A549 (cell line): Measurements from ENCODE around the gene ACOXL. TPM values are rescaled to one million over a fixed set of nuclear protein-coding genes. Genes with fewer than 3 reads are reported as not detected.

ENCODE experiments used
- ATAC-seq, 2 experiments: fragments of 200-7000 bp in 1 of 2; fragments of >200 bp in 1 of 2; cut with Nextera tagmentation in 1 of 2; cut with Tn5 transposase in 1 of 2; 3 replicates each; pipeline versions ENCODE4 v1.8.0 to v1.9.1; 2018 to 2020; ENCODE audit warnings: mild to moderate bottlenecking in 1 of 2, moderate library complexity in 1 of 2
- CTCF ChIA-PET: fragments of 300-600 bp; sonication (Branson Sonifier 250); formaldehyde crosslinking; extraction: SDS; loops from one replicate; lab custom pipeline; 2021; ENCODE audit warnings: antibody characterized with exemption, inconsistent platforms; lab: Yijun Ruan, JAX
- POLR2A ChIA-PET: fragments of 350-600 bp; formaldehyde crosslinking; extraction: SDS; loops from one replicate; lab custom pipeline; 2021; ENCODE audit warnings: antibody characterized with exemption, inconsistent platforms; lab: Yijun Ruan, JAX
- DNase-seq, 2 experiments: peaks; one replicate each; pipeline versions ENCODE4 v3.0.0 to v3.0.0-alpha.2; 2011 to 2016; ENCODE audit warnings: low read depth in 1 of 2, low spot score in 1 of 2
- FAIRE-seq: peaks from 2 replicates; lab custom pipeline; 2011; peaks lifted over from hg19 to GRCh38; lab: Jason Lieb, UNC
- H3K27ac ChIP-seq, 2 experiments: fragments of >200 bp; sonication (Bioruptor Twin); formaldehyde crosslinking; 3 replicates each; pipeline ENCODE4 v1.5.1; 2016 to 2017
- H3K4me1 ChIP-seq: fragments of >200 bp; sonication (Bioruptor Twin); formaldehyde crosslinking; 3 replicates; pipeline ENCODE4 v1.6.1; 2016
- H3K4me2 ChIP-seq: fragments of >200 bp; sonication (Bioruptor Twin); formaldehyde crosslinking; 3 replicates; pipeline ENCODE4 v1.6.1; 2016
- H3K4me3 ChIP-seq: fragments of >200 bp; sonication (Bioruptor Twin); formaldehyde crosslinking; 3 replicates; pipeline ENCODE4 v1.5.1; 2016
- H3K9me3 ChIP-seq: fragments of >200 bp; sonication (Bioruptor Twin); formaldehyde crosslinking; 3 replicates; pipeline ENCODE4 v1.6.1; 2016
- CHD2 ChIP-seq: fragments of 150-350 bp; IDR thresholded peaks from 2 replicates; pipeline ENCODE4 v1.6.1; 2014; ENCODE audit warnings: low read length; ENCODE audit not compliant: partially characterized antibody
- CTCF ChIP-seq: fragments of >200 bp; sonication (Bioruptor Twin); formaldehyde crosslinking; IDR thresholded peaks from 3 replicates; pipeline ENCODE4 v1.5.1; 2016
- E2F6 ChIP-seq: IDR thresholded peaks from 2 replicates; pipeline ENCODE4 v1.6.1; 2012; ENCODE audit warnings: low read depth, borderline replicate concordance
- EHF ChIP-seq: fragments of 250-450 bp; sonication (Bioruptor Pico); IDR thresholded peaks from 2 replicates; pipeline ENCODE4 v1.5.0; 2020; ENCODE audit warnings: mild to moderate bottlenecking
- EP300 ChIP-seq, 2 experiments: fragments of >200 bp; sonication (Bioruptor Twin); formaldehyde crosslinking; IDR thresholded peaks; 2 replicates in 1 of 2; 3 replicates in 1 of 2; pipeline ENCODE4 v1.6.1; 2016 to 2017
- GATA3 ChIP-seq: IDR thresholded peaks from 2 replicates; pipeline ENCODE4 v1.6.1; 2012; ENCODE audit warnings: borderline replicate concordance
- KDM1A ChIP-seq: fragments of 200-600 bp; sonication (generic); IDR thresholded peaks from 2 replicates; pipeline ENCODE4 v1.6.1; 2016; ENCODE audit warnings: low read depth, mild to moderate bottlenecking
- NPAS2 ChIP-seq: fragments of 250-450 bp; sonication (Bioruptor Pico); IDR thresholded peaks from 2 replicates; pipeline ENCODE4 v1.8.0; 2022; ENCODE audit warnings: mild to moderate bottlenecking, moderate library complexity, borderline replicate concordance
- POLR2A ChIP-seq: IDR thresholded peaks from 2 replicates; pipeline ENCODE4 v1.6.1; 2012; ENCODE audit warnings: mild to moderate bottlenecking, low read length
- RARB ChIP-seq: fragments of 250-450 bp; sonication (Bioruptor Pico); IDR thresholded peaks from 2 replicates; pipeline ENCODE4 v1.8.0; 2021; ENCODE audit warnings: mild to moderate bottlenecking, moderate library complexity
- RFX5 ChIP-seq: fragments of 450-650 bp; IDR thresholded peaks from 2 replicates; pipeline ENCODE4 v1.7.1; 2014; ENCODE audit warnings: antibody characterized with exemption, mild to moderate bottlenecking, moderate library complexity
- WGBS: methylation state at CpG from one replicate; pipeline ENCODE4 v1.1.6; 2017; ENCODE audit errors: missing lambda C conversion rate; 5-methylcytosine and 5-hydroxymethylcytosine counted together
- polyA plus RNA-seq, 4 experiments: library from polyadenylated mRNA; depleted of rRNA in 3 of 4; stranded (reverse); fragments of >200 nt; fragmentation: RNase III in 1 of 4; extraction: RNeasy Plus Mini Kit Qiagen cat#74134 plus additional on column Dnase treatment in 1 of 4; gene quantifications; 2 replicates in 3 of 4; 3 replicates in 1 of 4; pipeline ENCODE4 v1.2.3, GENCODE V29; 2011 to 2017
- TF ChIP-seq, protein P1 (sequence below): fragments of 450-650 bp; IDR thresholded peaks from 2 replicates; pipeline ENCODE4 v1.6.1; 2014; ENCODE audit warnings: antibody characterized with exemption
- TF ChIP-seq, protein P2 (sequence below): fragments of 200-600 bp; sonication (generic); IDR thresholded peaks from 2 replicates; pipeline ENCODE4 v1.6.1; 2016; ENCODE audit warnings: antibody characterized with exemption, mild to moderate bottlenecking, moderate library complexity
- TF ChIP-seq, protein P3 (sequence below): fragments of 250-450 bp; sonication (Bioruptor Pico); IDR thresholded peaks from 2 replicates; pipeline ENCODE4 v1.5.0; 2020; ENCODE audit warnings: low read depth, mild to moderate bottlenecking, moderate library complexity
- TF ChIP-seq, protein P4 (sequence below): fragments of 250-450 bp; sonication (Bioruptor Pico); IDR thresholded peaks from 2 replicates; pipeline ENCODE4 v1.5.0; 2021; ENCODE audit warnings: mild to moderate bottlenecking, moderate library complexity, borderline replicate concordance
- TF ChIP-seq, protein P5 (sequence below): fragments of 150-350 bp; IDR thresholded peaks from 2 replicates; pipeline ENCODE4 v1.6.1; 2014; ENCODE audit warnings: low read depth, mild to moderate bottlenecking, low read length

Gene ACOXL
- polyA plus RNA-seq, 2 of the 4 experiments (the other 2 are of a cell fraction), result not detected

GRCh38 chr2:110977403-110977802 lies 245.0 kb downstream of the ACOXL start (continued):
- TF ChIP-seq, protein P1, sequence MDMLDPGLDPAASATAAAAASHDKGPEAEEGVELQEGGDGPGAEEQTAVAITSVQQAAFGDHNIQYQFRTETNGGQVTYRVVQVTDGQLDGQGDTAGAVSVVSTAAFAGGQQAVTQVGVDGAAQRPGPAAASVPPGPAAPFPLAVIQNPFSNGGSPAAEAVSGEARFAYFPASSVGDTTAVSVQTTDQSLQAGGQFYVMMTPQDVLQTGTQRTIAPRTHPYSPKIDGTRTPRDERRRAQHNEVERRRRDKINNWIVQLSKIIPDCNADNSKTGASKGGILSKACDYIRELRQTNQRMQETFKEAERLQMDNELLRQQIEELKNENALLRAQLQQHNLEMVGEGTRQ, result no peak
- no peak for TF ChIP-seq E2F6

- Histone ChIP-seq H3K4me1 (no peaks in the 10 kb centered on the region), H3K27ac (no peak overlapping the region), H3K4me2 (no peak overlapping the region), H3K4me3 (no peak overlapping the region), H3K9me3 (no peaks in the 10 kb centered on the region)
- TF ChIP-seq NPAS2 (no peak), POLR2A (no peak), RARB (CRISPR knock-in tag) (no peak), KDM1A (no peak), CHD2 (no peak), GATA3 (no peak), CTCF (no peak), EHF (CRISPR knock-in tag) (no peak), RFX5 (no peak), EP300 (IDR thresholded peaks at IDR 0.05) (no peak)
- TF ChIP-seq, protein P2, sequence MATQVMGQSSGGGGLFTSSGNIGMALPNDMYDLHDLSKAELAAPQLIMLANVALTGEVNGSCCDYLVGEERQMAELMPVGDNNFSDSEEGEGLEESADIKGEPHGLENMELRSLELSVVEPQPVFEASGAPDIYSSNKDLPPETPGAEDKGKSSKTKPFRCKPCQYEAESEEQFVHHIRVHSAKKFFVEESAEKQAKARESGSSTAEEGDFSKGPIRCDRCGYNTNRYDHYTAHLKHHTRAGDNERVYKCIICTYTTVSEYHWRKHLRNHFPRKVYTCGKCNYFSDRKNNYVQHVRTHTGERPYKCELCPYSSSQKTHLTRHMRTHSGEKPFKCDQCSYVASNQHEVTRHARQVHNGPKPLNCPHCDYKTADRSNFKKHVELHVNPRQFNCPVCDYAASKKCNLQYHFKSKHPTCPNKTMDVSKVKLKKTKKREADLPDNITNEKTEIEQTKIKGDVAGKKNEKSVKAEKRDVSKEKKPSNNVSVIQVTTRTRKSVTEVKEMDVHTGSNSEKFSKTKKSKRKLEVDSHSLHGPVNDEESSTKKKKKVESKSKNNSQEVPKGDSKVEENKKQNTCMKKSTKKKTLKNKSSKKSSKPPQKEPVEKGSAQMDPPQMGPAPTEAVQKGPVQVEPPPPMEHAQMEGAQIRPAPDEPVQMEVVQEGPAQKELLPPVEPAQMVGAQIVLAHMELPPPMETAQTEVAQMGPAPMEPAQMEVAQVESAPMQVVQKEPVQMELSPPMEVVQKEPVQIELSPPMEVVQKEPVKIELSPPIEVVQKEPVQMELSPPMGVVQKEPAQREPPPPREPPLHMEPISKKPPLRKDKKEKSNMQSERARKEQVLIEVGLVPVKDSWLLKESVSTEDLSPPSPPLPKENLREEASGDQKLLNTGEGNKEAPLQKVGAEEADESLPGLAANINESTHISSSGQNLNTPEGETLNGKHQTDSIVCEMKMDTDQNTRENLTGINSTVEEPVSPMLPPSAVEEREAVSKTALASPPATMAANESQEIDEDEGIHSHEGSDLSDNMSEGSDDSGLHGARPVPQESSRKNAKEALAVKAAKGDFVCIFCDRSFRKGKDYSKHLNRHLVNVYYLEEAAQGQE, result no peak
- TF ChIP-seq, protein P3, sequence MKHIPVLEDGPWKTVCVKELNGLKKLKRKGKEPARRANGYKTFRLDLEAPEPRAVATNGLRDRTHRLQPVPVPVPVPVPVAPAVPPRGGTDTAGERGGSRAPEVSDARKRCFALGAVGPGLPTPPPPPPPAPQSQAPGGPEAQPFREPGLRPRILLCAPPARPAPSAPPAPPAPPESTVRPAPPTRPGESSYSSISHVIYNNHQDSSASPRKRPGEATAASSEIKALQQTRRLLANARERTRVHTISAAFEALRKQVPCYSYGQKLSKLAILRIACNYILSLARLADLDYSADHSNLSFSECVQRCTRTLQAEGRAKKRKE (CRISPR knock-in tag), result no peak
- TF ChIP-seq, protein P4, sequence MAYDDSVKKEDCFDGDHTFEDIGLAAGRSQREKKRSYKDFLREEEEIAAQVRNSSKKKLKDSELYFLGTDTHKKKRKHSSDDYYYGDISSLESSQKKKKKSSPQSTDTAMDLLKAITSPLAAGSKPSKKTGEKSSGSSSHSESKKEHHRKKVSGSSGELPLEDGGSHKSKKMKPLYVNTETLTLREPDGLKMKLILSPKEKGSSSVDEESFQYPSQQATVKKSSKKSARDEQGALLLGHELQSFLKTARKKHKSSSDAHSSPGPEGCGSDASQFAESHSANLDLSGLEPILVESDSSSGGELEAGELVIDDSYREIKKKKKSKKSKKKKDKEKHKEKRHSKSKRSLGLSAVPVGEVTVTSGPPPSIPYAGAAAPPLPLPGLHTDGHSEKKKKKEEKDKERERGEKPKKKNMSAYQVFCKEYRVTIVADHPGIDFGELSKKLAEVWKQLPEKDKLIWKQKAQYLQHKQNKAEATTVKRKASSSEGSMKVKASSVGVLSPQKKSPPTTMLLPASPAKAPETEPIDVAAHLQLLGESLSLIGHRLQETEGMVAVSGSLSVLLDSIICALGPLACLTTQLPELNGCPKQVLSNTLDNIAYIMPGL (CRISPR knock-in tag), result no peak
- TF ChIP-seq, protein P5, sequence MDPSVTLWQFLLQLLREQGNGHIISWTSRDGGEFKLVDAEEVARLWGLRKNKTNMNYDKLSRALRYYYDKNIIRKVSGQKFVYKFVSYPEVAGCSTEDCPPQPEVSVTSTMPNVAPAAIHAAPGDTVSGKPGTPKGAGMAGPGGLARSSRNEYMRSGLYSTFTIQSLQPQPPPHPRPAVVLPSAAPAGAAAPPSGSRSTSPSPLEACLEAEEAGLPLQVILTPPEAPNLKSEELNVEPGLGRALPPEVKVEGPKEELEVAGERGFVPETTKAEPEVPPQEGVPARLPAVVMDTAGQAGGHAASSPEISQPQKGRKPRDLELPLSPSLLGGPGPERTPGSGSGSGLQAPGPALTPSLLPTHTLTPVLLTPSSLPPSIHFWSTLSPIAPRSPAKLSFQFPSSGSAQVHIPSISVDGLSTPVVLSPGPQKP, result no peak
- FAIRE-seq (no peak), DNase-seq (no peak), ATAC-seq (no peak)
- ChIA-PET CTCF (no interaction called here), POLR2A (no interaction called here)
- 63% methylated on average over 6 of the region's 6 CpGs for WGBS
Measured at GRCh38 chr2:110978148-110978547, 245.8 kb downstream of the ACOXL start.
